Neural cell (in vitro differentiated cells): ENCODE data around the gene ATAD2B. TPM values are rescaled to one million over a fixed set of nuclear protein-coding genes. Genes with fewer than 3 reads are reported as not detected.

Source experiments
- H2AFZ ChIP-seq: fragments of 200-600, 300-800 bp; sonication (generic), shearing (Covaris generic); 2 replicates; pipeline ENCODE4 v1.6.0; 2014; ENCODE audit warnings: low read depth, mild to moderate bottlenecking, antibody characterized with exemption, low read length, moderate library complexity
- H3F3A ChIP-seq: fragments of 200-600 bp; shearing (Covaris generic); 2 replicates; pipeline ENCODE4 v1.6.1; 2016; ENCODE audit warnings: mild to moderate bottlenecking, moderate library complexity, mixed read lengths, antibody characterized with exemption, low read length; ENCODE audit not compliant: insufficient read depth, poor library complexity, severe bottlenecking
- H3K27ac ChIP-seq: fragments of 200-600, 300-800 bp; sonication (generic), shearing (Covaris generic); 2 replicates; pipeline ENCODE4 v1.5.1; 2014; ENCODE audit warnings: mild to moderate bottlenecking, low read length, moderate library complexity
- H3K27me3 ChIP-seq: fragments of 300-800, 200-600 bp; sonication (generic), shearing (Covaris generic); 2 replicates; pipeline ENCODE4 v1.6.0; 2014; ENCODE audit warnings: mild to moderate bottlenecking, low read depth, low read length, moderate library complexity; ENCODE audit not compliant: insufficient read depth
- H3K36me3 ChIP-seq: fragments of 300-800, 200-600 bp; sonication (generic), shearing (Covaris generic); 2 replicates; pipeline ENCODE4 v1.5.1; 2014; ENCODE audit warnings: mild to moderate bottlenecking, antibody characterized with exemption, low read length, moderate library complexity; ENCODE audit not compliant: insufficient read depth
- H3K4me2 ChIP-seq: fragments of 300-800, 200-600 bp; sonication (generic), shearing (Covaris generic); 2 replicates; pipeline ENCODE4 v1.6.0; 2014; ENCODE audit warnings: mild to moderate bottlenecking, low read length
- H3K4me3 ChIP-seq: fragments of 300-800, 200-600 bp; sonication (generic), shearing (Covaris generic); 2 replicates; pipeline ENCODE4 v1.5.1; 2014; ENCODE audit warnings: mild to moderate bottlenecking, low read length, moderate library complexity
- H3K79me2 ChIP-seq: fragments of 200-600 bp; shearing (Covaris generic); replicated peaks from 2 replicates; pipeline ENCODE4 v1.6.0; 2014; ENCODE audit warnings: mild to moderate bottlenecking, low read length, moderate library complexity; ENCODE audit not compliant: insufficient read depth
- H3K9ac ChIP-seq: fragments of 300-800, 200-600 bp; sonication (generic), shearing (Covaris generic); 2 replicates; pipeline ENCODE4 v1.6.1; 2016; ENCODE audit warnings: mild to moderate bottlenecking, low read length, mixed read lengths
- H3K9me2 ChIP-seq: fragments of 200-600 bp; shearing (Covaris generic); 2 replicates; pipeline ENCODE4 v1.6.1; 2016; ENCODE audit warnings: mild to moderate bottlenecking, low read length, mixed read lengths; ENCODE audit not compliant: insufficient read depth
- H3K9me3 ChIP-seq: fragments of 200-600, 300-800 bp; sonication (generic), shearing (Covaris generic); 2 replicates; pipeline ENCODE4 v1.6.1; 2016; ENCODE audit warnings: mild to moderate bottlenecking, mixed run types, low read length, moderate library complexity, mixed read lengths
- H4K20me1 ChIP-seq: fragments of 200-600 bp; shearing (Covaris generic); 2 replicates; pipeline ENCODE4 v1.6.1; 2016; ENCODE audit warnings: mild to moderate bottlenecking, mixed run types; ENCODE audit not compliant: insufficient read depth
- CTCF ChIP-seq: fragments of 450-650 bp; IDR thresholded peaks from 2 replicates; pipeline ENCODE4 v1.5.1; 2014; ENCODE audit warnings: antibody characterized with exemption, mild to moderate bottlenecking, moderate library complexity; ENCODE audit not compliant: poor library complexity, severe bottlenecking
- EP300 ChIP-seq: fragments of 450-650 bp; conservative IDR thresholded peaks from 2 replicates; pipeline ENCODE4 v1.6.1; 2014; ENCODE audit warnings: antibody characterized with exemption, mild to moderate bottlenecking, moderate library complexity; ENCODE audit not compliant: poor library complexity, severe bottlenecking
- EZH2 ChIP-seq: fragments of 200-600, 300-800 bp; shearing (Covaris generic), sonication (generic); IDR thresholded peaks from 2 replicates; pipeline ENCODE4 v1.6.1; 2014; ENCODE audit warnings: antibody characterized with exemption, low read length, borderline replicate concordance, mild to moderate bottlenecking; ENCODE audit not compliant: insufficient read depth, poor library complexity, severe bottlenecking
- MXI1 ChIP-seq: fragments of 450-650 bp; conservative IDR thresholded peaks from 2 replicates; pipeline ENCODE4 v1.6.1; 2014; ENCODE audit warnings: antibody characterized with exemption, mild to moderate bottlenecking; ENCODE audit not compliant: poor library complexity, severe bottlenecking
- POLR2AphosphoS5 ChIP-seq: IDR thresholded peaks from 2 replicates; pipeline ENCODE4 v1.6.1; 2012
- RAD21 ChIP-seq: fragments of 450-650 bp; conservative IDR thresholded peaks from 2 replicates; pipeline ENCODE4 v1.6.1; 2014; ENCODE audit warnings: antibody characterized with exemption, mild to moderate bottlenecking, moderate library complexity
- REST ChIP-seq: IDR thresholded peaks from 2 replicates; pipeline ENCODE4 v1.6.1; 2012; ENCODE audit warnings: borderline replicate concordance
- SMC3 ChIP-seq: fragments of 450-650 bp; conservative IDR thresholded peaks from 2 replicates; pipeline ENCODE4 v1.6.1; 2014; ENCODE audit warnings: antibody characterized with exemption, mild to moderate bottlenecking, moderate library complexity; ENCODE audit not compliant: poor library complexity
- TAF1 ChIP-seq: IDR thresholded peaks from 2 replicates; pipeline ENCODE4 v1.6.1; 2012; ENCODE audit warnings: low read depth
- polyA plus RNA-seq: library from polyadenylated mRNA; depleted of rRNA; stranded (reverse); fragments of >200 nt; gene quantifications from 2 replicates; pipeline ENCODE4 v1.2.3, GENCODE V29; 2014

ATAD2B gene
- polyA plus RNA-seq, 1 donor from 2014 or later = 37.6 TPM

- Histone ChIP-seq H3K27ac (no peak overlapping the region), H3K27me3 (no peaks in the 10 kb centered on the region), H2AFZ (no peak overlapping the region), H3K9ac (no peak overlapping the region), H3K4me2 (no peak overlapping the region), H3K9me3 (no peaks in the 10 kb centered on the region), H3K79me2 (peaks cover 3% of the 10 kb centered on the region), H3K36me3 (peaks cover 5% of the 10 kb centered on the region), H3F3A (no peaks in the 10 kb centered on the region), H4K20me1 (no peaks in the 10 kb centered on the region), H3K4me3 (no peak overlapping the region), H3K9me2 (no peaks in the 10 kb centered on the region)
- TF ChIP-seq EP300 = no peak
- no peak for TF ChIP-seq RAD21
- no peak for TF ChIP-seq MXI1
- TF ChIP-seq REST = no peak
Observed at GRCh38 chr2:23721454-23721826, 205.5 kb downstream of the ATAD2B start.

GRCh38 chr2:23720705-23721453 is 206.0 kb downstream of the ATAD2B start:
- no peaks in the 10 kb centered on the region for H4K20me1 ChIP-seq
- no peak overlapping the region for H3K4me2 ChIP-seq
- H3K9ac ChIP-seq = no peak overlapping the region
- H3K36me3 ChIP-seq = peaks cover 5% of the 10 kb centered on the region
- no peaks in the 10 kb centered on the region for H3K9me3 ChIP-seq
- no peaks in the 10 kb centered on the region for H3F3A ChIP-seq
- H3K27ac ChIP-seq = no peak overlapping the region
- H3K27me3 ChIP-seq = no peaks in the 10 kb centered on the region
- no peak overlapping the region for H2AFZ ChIP-seq
- TF ChIP-seq EZH2 (no peak), EP300 (no peak), RAD21 (no peak), REST (no peak), CTCF (no peak), MXI1 (no peak), TAF1 (no peak), SMC3 (no peak), POLR2AphosphoS5 (no peak)
- H3K4me3 ChIP-seq = no peak overlapping the region
- H3K9me2 ChIP-seq = no peaks in the 10 kb centered on the region
- H3K79me2 ChIP-seq = no peaks in the 10 kb centered on the region
